GM19328 (cell line): ENCODE results near the gene SLC22A17.
"Not testable (repeated sequence)": the region's sequence is repeated elsewhere in the genome, so short reads cannot be mapped to it uniquely, and the experiment has no call there.

Experiments used
- ATAC-seq: cut with Tn5 transposase; IDR thresholded peaks from one replicate; pipeline ENCODE4 v1.9.1; 2021; ENCODE audit warnings: mild to moderate bottlenecking, moderate library complexity; ENCODE audit not compliant: unreplicated experiment

SLC22A17 gene

GRCh38 chr14:23352506-23353432 lies at the start of gene SLC22A17:
SLC22A17 (minus strand) TSS chr14:23352887.
- ATAC-seq = no peak

GRCh38 chr14:23401291-23401690 lies 48.6 kb upstream of the SLC22A17 start:
- no peak for ATAC-seq

GRCh38 chr14:23400496-23401149 lies 47.9 kb upstream of the SLC22A17 start:
- ATAC-seq = not testable (repeated sequence)

GRCh38 chr14:23399591-23399990 lies 46.9 kb upstream of the SLC22A17 start:
- no peak for ATAC-seq

- no peak for ATAC-seq
Measured at GRCh38 chr14:23399136-23399535, 46.4 kb upstream of the SLC22A17 start.

- ATAC-seq = no peak
Measured at GRCh38 chr14:23398348-23398747, 45.7 kb upstream of the SLC22A17 start.

- ATAC-seq = no peak
Measured at GRCh38 chr14:23396781-23397407, 44.2 kb upstream of the SLC22A17 start.

GRCh38 chr14:23396126-23396525 lies 43.4 kb upstream of the SLC22A17 start:
- ATAC-seq = no peak

GRCh38 chr14:23392613-23393012 lies 39.9 kb upstream of the SLC22A17 start:
- ATAC-seq = no peak

- ATAC-seq = not testable (repeated sequence)
Measured at GRCh38 chr14:23389871-23390270, 37.2 kb upstream of the SLC22A17 start.

GRCh38 chr14:23389396-23389795 lies 36.7 kb upstream of the SLC22A17 start:
- ATAC-seq = no peak

- no peak for ATAC-seq
Measured at GRCh38 chr14:23388996-23389395, 36.3 kb upstream of the SLC22A17 start.

- no peak for ATAC-seq
Measured at GRCh38 chr14:23387916-23388882, 35.5 kb upstream of the SLC22A17 start.

- no peak for ATAC-seq
Measured at GRCh38 chr14:23386999-23387398, 34.3 kb upstream of the SLC22A17 start.

- ATAC-seq = not testable (repeated sequence)
Measured at GRCh38 chr14:23386266-23386657, 33.6 kb upstream of the SLC22A17 start.

GRCh38 chr14:23385642-23386265 lies 33.1 kb upstream of the SLC22A17 start:
- no peak for ATAC-seq

- ATAC-seq = no peak
Measured at GRCh38 chr14:23385244-23385641, 32.6 kb upstream of the SLC22A17 start.

GRCh38 chr14:23384364-23385080 lies 31.8 kb upstream of the SLC22A17 start:
- no peak for ATAC-seq

- ATAC-seq = no peak
Measured at GRCh38 chr14:23382731-23383440, 30.2 kb upstream of the SLC22A17 start.
